GM12892 (cell line): ENCODE measurements around the gene CRYAB.
"Not testable (repeated sequence)": the region's sequence is repeated elsewhere in the genome, so short reads cannot be mapped to it uniquely, and the experiment has no call there.

ENCODE experiments used
- POLR2A ChIP-seq: IDR thresholded peaks from 2 replicates; pipeline ENCODE4 v1.6.1; 2011; ENCODE audit warnings: low read depth, low read length, control low read depth
- POLR2AphosphoS5 ChIP-seq: IDR thresholded peaks from 2 replicates; pipeline ENCODE4 v1.6.1; 2011; ENCODE audit warnings: low read depth, low read length, control low read depth

DNA sequence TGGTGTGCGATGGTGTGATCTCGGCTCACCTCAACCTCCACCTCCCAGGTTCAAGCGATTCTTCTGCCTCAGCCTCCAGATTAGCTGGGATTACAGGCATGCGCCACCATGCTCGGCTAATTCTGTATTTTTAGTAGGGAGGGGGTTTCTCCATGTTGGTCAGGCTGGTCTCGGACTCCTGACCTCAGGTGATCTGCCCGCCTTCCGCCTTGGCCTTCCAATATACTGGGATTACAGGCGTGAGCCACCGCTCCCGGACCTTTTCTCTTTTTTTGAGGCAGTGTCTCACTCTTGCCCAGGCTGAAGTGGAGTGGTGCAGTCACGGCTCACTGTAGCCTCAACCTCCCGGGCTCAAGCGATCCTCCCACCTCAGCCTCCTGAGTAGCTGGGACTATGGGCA is 21.6 kb upstream of the CRYAB start:
- TF ChIP-seq POLR2A, POLR2AphosphoS5: not testable (repeated sequence)
